DMS79 treated with DMSO at 0.1 percent for 48 hours (cell line): Measurements from ENCODE around the gene PREX1.

Source experiments
- DNase-seq: peaks from one replicate; lab custom pipeline; 2025; lab: John Stamatoyannopoulos, UW

The PREX1 gene

DNA sequence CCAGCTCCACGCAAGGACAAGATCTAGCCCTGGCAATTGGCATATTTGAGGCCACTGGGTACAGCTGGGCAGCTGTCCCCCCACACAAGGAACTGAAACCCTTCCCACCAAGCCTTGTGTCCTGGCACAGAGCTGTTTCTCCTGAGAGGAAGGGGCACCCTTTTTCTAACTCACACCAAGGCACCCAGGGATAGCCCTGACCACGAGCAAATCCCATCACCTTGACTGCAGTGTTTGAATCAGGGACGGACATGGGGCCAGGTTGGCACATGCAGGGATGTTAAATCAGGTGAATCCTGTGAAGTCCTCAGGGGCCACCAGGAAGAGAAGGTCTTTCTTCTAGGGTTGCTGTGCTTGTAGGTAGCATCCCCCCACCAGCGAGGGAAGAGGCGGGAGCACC is 246.6 kb downstream of the PREX1 start:
- no peak for DNase-seq

DNA sequence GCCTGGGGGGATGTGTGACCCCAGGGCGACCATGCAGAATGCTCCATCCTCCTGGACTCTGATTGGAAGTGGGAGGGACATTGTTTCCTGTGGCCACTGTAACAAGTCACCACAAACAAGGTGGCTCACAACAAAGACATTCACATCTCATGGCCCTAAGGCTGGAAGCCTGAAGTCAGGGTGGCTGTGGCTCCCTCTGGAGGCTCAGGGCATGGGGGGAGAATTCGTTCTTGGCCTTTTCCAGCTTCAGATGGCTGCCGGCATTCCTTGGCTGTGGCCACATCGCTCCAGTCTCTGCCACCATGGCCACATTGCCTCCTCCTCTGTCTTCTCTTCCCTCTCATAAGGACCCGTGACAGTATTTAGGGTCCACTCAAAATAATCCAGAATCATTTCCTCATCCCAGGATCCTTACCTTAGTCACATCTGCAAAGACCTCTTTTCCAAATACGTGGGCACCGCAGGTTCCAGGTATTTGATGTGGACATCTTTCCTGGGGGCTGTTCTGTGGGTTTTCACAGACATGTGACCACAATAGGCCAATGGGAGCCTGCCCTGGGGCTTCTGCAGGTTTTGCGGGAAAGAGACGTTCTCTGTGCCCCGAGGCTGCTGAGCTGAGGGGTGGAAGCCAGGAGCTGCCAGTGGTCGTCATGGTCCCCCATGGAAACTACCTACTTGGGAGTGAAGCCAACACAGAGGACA is 249.3 kb downstream of the PREX1 start:
- DNase-seq, result no peak

GRCh38 chr20:48577557-48577956 is 250.2 kb downstream of the PREX1 start:
- no peak for DNase-seq

GRCh38 chr20:48574383-48574782 is 253.4 kb downstream of the PREX1 start:
- no peak for DNase-seq
